GM18502 (cell line): ENCODE data around the gene FOXO1.

Experiments used
- ATAC-seq: cut with Tn5 transposase; IDR thresholded peaks from one replicate; pipeline ENCODE4 v1.9.1; 2021; ENCODE audit warnings: mild to moderate bottlenecking; ENCODE audit not compliant: unreplicated experiment, poor library complexity

The FOXO1 gene

GRCh38 chr13:40611004-40611403 lies 55.4 kb downstream of the FOXO1 start:
- ATAC-seq: no peak

GRCh38 chr13:40609972-40610726 lies 56.3 kb downstream of the FOXO1 start:
- ATAC-seq: no peak

- ATAC-seq: no peak
Measured at GRCh38 chr13:40608308-40608707, 58.1 kb downstream of the FOXO1 start.

GRCh38 chr13:40605573-40605972 lies 60.9 kb downstream of the FOXO1 start:
- no peak for ATAC-seq

- ATAC-seq: no peak
Measured at GRCh38 chr13:40604135-40604534, 62.3 kb downstream of the FOXO1 start.

GRCh38 chr13:40600149-40600751 lies 66.2 kb downstream of the FOXO1 start:
- ATAC-seq: no peak

- ATAC-seq: no peak
Measured at GRCh38 chr13:40599747-40600146, 66.7 kb downstream of the FOXO1 start.

- ATAC-seq: no peak
Measured at GRCh38 chr13:40599124-40599523, 67.3 kb downstream of the FOXO1 start.

- no peak for ATAC-seq
Measured at GRCh38 chr13:40598569-40598968, 67.9 kb downstream of the FOXO1 start.

GRCh38 chr13:40597735-40598365 lies 68.6 kb downstream of the FOXO1 start:
- ATAC-seq: no peak

GRCh38 chr13:40596484-40596883 lies 70.0 kb downstream of the FOXO1 start:
- no peak for ATAC-seq

- no peak for ATAC-seq
Measured at GRCh38 chr13:40595693-40596092, 70.7 kb downstream of the FOXO1 start.

GRCh38 chr13:40592035-40592434 lies 74.4 kb downstream of the FOXO1 start:
- no peak for ATAC-seq

- ATAC-seq: no peak
Measured at GRCh38 chr13:40591091-40591490, 75.3 kb downstream of the FOXO1 start.

- no peak for ATAC-seq
Measured at GRCh38 chr13:40590112-40590862, 76.2 kb downstream of the FOXO1 start.

GRCh38 chr13:40589285-40590109 lies 76.9 kb downstream of the FOXO1 start:
- peak; percentile 86 for ATAC-seq

- no peak for ATAC-seq
Measured at GRCh38 chr13:40588101-40588500, 78.3 kb downstream of the FOXO1 start.

- no peak for ATAC-seq
Measured at GRCh38 chr13:40586886-40587565, 79.4 kb downstream of the FOXO1 start.

GRCh38 chr13:40585911-40586471 lies 80.5 kb downstream of the FOXO1 start:
- ATAC-seq: no peak
